ENCODE measurements around the gene ZDHHC14. TPM values are rescaled to one million over a fixed set of nuclear protein-coding genes. Genes with fewer than 3 reads are reported as not detected.

Gene ZDHHC14
- total and polyA plus RNA-seq, 2 experiments from 2014 or later: 3.0 to 7.4 TPM

- TF ChIP-seq ZNF462 (CRISPR knock-in tag; IDR thresholded peaks at IDR 0.05): no peak
These were observed 336.4 kb downstream of the ZDHHC14 start (continued) for GRCh38 chr6:157717340-157717748.

GRCh38 chr6:157718503-157719187, 337.7 kb downstream of the ZDHHC14 start:
- peaks cover 12% of the 10 kb centered on the region; the same call in 1 of the 2 replicates for H3K4me1 ChIP-seq (ENCODE audit: insufficient read depth)
- DNase-seq (ENCODE audit: low spot score): no peak
- no peak overlapping the region for H3K4me2 ChIP-seq
- no peaks in the 10 kb centered on the region for H4K20me1 ChIP-seq (replicated peaks; ENCODE audit: insufficient read depth)
- H2AFZ ChIP-seq: no peak overlapping the region
- Mint-ChIP-seq H3K27ac (no peak overlapping the region), H3K9me3 (no peaks in the 10 kb centered on the region), H3K36me3 (ENCODE audit: low read depth) (no peaks in the 10 kb centered on the region), H3K4me3 (no peak overlapping the region), H3K4me1 (peaks cover 32% of the 10 kb centered on the region), H3K27me3 (ENCODE audit: insufficient read depth, low read depth, poor library complexity) (peaks cover 12% of the 10 kb centered on the region)
- no peak for ATAC-seq
- no peaks in the 10 kb centered on the region for H3K36me3 ChIP-seq (ENCODE audit: insufficient read depth)
- no peaks in the 10 kb centered on the region for H3F3A ChIP-seq (replicated peaks; ENCODE audit: low read depth)
- no peak overlapping the region for H3K27ac ChIP-seq (ENCODE audit: low read depth)
- no peak overlapping the region for H3K4me3 ChIP-seq
- H3K9me2 ChIP-seq (ENCODE audit: insufficient read depth): 0 out of 2 replicates have a peak, but pooled peaks cover 5% of the 10 kb centered on the region
- H3K27me3 ChIP-seq (ENCODE audit: insufficient read depth): no peaks in the 10 kb centered on the region
- H3K79me2 ChIP-seq (replicated peaks; ENCODE audit: insufficient read depth): no peaks in the 10 kb centered on the region
- TF ChIP-seq STAT1 (IDR thresholded peaks at IDR 0.05; ENCODE audit: unreplicated experiment): no peak
- TF ChIP-seq NANOG (IDR thresholded peaks at IDR 0.05; ENCODE audit: borderline replicate concordance): no peak
- no peak for TF ChIP-seq JUNB (IDR thresholded peaks at IDR 0.05; ENCODE audit: unreplicated experiment)
- no peak for TF ChIP-seq EZH2phosphoT487 (IDR thresholded peaks at IDR 0.05; ENCODE audit: unreplicated experiment)
- no peak for TF ChIP-seq EZH2 (IDR thresholded peaks at IDR 0.05; ENCODE audit: low read depth, unreplicated experiment)
- no peak for TF ChIP-seq ZNF114 (CRISPR knock-in tag; IDR thresholded peaks at IDR 0.05)
- TF ChIP-seq CREB1 (CRISPR knock-in tag; IDR thresholded peaks at IDR 0.05; ENCODE audit: low read depth): no peak
- no peak for TF ChIP-seq ZNF462 (CRISPR knock-in tag; IDR thresholded peaks at IDR 0.05)
- TF ChIP-seq POLR2AphosphoS5 (IDR thresholded peaks at IDR 0.05; ENCODE audit: low read depth): no peak
- TF ChIP-seq ZNF331 (CRISPR knock-in tag; IDR thresholded peaks at IDR 0.05; ENCODE audit: low read depth): no peak
